Measurements from ENCODE around the gene TMEM43.
A peak's percentile ranks its signal among the peaks of the same experiment; 100 is the strongest.

TMEM43 gene

DNA sequence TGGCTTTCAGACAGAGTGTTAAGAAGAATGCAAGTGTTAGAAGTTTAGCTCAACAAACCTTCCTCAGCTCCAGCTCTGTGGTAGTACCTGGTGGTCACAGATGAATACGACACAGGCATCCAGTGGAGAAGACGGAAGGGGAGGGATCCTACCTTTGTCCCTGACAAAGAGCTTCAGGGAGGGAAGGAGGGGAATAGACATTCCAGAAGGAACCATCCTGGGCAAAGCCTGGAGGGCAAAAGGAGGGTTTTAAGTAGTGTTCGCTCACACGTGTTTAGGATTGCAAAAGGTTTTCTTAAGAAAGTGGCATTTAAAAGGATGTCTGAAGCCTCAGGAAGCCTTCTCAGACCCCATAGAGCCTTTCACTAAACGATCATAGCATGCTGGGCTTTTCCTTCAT is 3.0 kb upstream of the TMEM43 start:
- FAIRE-seq, result no peak
- no peak for DNase-seq (ENCODE audit: low spot score)

DNA sequence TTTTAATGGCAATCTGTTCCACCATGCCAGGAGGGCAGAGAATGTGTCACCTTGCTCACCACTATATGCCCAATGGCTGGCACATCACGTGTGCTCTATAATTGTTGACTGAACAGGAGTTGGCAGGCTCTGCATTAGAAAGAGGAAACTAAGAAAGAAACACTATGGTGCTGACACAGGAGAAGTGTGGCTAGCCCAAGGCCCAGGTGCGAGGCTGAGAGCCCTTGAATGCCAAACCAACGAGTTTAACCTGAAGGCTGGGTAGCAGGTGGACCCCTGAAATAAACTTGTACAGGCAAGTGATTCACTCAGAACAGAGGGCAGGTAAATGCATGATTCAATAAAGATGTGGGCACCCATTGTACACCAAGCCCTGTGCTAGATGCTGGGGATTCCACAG is 2.6 kb upstream of the TMEM43 start:
- no peak for FAIRE-seq
- DNase-seq (ENCODE audit: low spot score), result no peak

DNA sequence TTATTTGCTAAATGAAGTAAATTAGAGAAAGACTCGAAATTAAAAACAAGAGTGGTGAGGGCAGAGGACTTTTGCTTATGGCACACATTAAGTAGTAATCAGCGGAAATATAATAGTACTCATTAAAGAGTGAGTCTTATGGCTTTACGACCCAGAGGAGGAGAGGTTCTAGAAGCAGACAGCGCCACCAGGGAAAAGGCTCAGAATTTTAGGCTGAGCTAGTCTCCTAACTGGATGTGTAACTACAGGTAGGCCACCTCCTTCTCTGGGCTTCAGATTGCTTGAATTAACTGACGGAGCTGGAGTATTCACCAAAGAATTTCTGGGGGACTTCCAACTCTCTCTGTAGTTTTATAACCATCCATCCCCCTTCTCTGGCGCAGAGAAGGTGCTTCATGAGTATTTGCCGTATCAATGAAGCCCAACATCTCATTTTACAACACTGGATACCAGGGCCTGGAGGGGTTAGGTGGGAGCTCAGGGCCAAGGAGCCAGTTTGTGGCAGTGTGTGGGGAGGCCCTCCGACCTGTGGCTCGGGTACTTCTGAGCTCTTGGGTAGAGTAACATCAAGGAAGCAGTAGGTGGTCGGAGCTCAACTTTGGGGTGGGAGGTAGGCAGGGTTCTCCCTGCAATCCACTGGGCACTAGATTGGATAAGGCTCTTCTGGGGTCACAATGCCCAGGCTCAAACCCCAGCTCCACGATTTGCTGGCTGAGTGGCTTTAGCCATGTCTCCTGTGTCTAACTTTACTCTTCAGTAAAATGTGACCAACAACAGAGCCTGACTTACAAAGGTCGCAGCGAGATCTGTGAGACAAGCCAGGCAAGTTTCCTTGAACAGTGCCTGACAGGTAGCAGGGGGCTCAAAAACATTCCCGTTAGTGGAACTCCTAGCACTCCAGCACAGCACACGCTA is 1.3 kb upstream of the TMEM43 start:
- FAIRE-seq, result no peak
- no peak for DNase-seq (ENCODE audit: low spot score)

DNA sequence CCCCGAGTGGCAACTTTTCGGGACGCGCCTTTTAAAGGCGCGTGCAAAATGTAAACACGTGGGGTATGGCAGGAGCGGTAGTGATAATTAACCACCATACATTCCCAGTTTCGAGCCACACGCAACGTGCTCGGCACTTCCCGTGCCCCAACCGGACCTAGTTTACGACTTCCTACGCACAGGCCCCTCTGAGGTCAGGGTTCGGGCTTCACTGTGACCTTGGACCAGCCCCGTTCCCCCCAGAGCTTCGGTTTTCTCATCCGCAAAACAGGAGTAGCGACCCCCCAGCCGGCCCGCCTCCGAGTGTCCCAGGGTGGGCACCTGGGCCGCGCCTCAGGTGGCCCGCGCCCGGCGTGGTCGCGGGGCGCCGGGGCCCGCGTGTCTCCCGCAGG is 633 bp upstream of the TMEM43 start:
- DNase-seq (ENCODE audit: low spot score) (peak; percentile 72), FAIRE-seq (no peak)

DNA sequence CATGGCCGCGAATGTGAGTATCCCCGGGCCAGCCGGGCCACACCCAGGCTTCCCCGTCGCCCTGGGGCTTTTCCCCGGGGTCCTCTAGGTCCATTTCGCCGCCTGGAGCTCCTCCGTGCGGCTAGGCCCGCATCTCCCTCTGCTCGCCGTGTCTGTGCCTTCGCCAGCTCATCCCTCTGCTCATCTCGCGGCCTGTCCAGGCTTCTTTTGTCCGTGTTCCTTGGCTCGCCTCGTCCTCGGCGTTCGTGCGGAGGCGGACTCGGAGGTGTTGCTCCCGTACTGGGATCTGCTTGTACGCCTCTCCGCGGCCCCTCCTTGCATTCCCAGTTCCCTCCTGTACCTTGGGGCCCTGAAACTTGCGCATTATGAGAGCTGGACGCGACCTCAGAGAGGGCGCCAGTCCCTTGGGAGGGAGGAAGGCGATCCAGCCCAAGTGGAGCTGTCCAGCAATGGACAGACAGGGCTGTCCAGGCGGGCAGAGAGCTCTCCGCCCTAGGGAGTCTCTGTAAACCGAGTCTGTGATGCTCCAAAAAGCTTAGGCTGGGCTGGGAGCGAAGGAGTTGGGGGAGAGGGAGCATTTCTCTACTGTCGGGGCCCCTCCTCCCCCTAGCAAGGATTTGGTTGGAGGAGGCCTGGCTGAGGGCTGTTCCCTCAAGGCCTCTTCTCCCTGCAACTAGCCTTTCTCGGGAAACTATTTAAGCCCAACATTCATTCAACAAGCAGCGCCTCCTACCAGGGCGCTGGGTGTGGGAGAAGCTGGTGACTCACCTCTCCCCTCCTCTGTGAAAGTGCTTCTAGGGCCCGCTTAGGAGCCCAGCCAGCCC is 553 bp downstream of the TMEM43 start:
- DNase-seq (ENCODE audit: low spot score) (peak; percentile 84), FAIRE-seq (no peak)

DNA sequence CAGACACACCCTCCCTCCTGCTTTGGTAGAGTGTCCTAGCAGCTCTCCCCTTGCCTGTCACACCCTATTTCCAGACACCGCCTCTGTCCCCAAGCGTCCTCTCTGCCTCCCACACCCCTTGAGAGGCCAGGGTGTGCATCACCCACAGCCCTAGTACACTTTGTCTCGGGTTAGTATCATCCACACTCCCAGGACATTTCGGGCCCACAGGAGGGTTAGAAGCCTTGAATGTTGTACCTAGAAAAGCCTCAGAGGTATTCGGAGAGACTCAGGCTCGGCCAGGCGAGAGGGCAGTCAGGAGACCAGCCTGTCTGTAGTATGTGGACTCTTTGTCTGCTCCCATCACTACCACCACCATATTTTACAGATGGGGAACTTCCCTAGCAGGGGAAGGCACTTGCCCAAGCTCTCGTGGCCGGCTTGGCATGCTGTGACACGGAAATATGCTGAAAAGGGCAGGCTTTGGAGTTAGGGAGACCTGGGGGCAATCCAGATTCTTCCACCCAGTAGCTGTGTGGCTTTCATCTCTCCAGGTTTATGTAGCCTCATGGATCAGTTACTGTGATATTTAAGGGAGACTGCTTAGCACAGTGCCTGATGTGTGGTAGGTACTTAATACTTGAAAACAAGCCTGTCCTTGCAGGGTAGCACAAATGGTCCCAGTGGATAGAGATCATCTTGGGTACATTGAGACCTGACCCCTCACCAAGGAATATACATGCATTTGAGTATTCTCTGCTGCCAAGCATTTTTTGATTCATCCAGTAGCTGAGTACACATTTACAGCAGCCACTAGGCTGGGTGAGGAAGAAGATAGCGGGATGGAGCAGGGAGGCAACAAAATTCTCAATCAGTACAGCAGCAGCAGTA is 1.4 kb downstream of the TMEM43 start:
- no peak for DNase-seq (ENCODE audit: low spot score)
- FAIRE-seq, result no peak

DNA sequence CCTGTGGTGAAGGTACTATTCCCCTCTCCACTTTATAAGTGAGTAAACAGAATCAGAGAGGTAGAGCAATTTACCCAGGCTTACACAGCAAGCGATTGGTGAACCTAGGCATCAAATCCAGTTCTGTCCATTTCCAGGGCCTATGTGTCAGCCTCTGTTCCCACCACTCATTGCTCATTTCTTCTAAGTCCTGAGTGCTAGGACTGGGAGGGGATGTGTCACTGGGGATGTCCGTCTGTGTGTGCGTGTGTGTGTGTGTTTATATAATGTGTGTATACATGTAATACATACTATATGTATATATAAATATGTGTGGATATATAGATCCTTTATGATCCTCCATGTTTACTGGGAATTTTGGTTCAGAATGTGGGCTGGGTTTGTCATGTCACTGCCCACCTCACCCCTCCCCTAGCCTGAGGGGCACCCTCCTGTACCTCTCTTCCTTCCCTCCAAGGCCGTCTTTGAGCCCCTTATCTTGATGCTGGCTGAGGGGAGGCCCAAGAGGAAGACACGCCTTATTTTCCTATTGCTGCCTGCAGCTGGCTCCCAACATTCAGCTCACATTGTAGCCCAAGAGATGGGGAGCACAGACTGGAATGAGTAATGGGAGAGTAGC is 2.1 kb downstream of the TMEM43 start:
- DNase-seq (ENCODE audit: low spot score), result no peak
- FAIRE-seq, result no peak

DNA sequence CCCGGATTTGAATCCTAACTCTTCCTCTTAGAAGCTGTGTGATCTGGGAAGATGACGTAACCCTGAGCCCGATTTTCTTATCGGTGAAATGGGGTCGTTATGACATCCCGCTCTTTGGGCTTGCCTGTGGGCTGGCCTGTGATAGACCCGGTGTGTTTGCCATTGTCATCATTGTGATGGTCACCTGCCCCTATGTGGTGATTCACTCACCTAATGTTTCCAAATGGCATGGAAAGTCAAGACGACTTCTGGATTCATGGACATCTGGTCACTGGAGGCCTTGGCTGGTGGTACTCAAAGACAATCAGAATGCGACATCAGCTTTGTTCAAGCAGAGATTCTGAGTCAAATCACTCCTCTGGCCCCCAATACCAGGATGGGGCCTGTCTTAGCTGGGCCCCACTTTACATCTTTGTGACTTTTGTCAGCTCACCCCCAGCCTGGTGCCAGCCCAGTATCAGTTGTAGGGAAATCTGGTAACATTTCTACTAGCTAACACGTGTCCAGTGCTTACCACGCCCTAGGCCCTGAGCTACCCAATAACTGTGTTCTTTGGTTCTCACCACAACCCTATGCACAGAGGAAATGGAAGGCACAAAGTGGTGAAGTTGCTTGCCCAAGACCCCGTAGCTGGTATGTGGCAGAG is 2.8 kb downstream of the TMEM43 start:
- DNase-seq (ENCODE audit: low spot score), result no peak
- no peak for FAIRE-seq

DNA sequence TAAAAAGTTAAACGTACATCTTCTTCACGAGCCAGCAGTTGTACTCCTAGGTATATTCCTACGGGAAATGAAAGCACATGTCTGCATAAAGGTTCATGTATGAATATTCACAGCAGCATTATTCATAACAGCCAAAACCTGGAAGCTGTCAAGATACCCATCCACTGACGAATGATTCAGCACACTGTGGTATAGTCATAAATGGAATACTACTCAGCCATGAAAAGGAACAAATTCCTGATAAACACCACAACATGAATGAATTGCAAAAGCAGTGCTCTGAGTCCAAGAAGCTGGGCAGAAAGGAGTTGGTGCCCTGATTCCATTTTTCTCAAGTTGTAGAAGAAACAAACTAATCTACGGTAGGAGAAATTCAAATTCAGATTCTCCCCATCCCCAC is 3.9 kb downstream of the TMEM43 start:
- no peak for FAIRE-seq
- DNase-seq (ENCODE audit: low spot score), result no peak

DNA sequence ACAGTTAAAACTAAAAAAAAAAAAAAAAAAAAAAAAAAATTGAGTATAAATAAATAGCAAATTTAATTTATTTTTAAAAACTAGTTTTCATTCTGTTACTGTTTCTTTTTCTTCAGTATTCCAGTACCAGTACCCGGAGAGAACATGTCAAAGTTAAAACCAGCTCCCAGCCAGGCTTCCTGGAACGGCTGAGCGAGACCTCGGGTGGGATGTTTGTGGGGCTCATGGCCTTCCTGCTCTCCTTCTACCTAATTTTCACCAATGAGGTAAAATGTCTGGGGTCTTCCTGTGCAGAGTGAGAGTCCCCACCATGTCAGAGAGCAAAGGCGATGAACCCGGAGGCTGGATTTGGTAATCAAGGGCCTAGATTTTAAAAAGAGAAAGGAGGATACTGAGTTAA is 4.4 kb downstream of the TMEM43 start:
- no peak for FAIRE-seq
- no peak for DNase-seq (ENCODE audit: low spot score)

DNA sequence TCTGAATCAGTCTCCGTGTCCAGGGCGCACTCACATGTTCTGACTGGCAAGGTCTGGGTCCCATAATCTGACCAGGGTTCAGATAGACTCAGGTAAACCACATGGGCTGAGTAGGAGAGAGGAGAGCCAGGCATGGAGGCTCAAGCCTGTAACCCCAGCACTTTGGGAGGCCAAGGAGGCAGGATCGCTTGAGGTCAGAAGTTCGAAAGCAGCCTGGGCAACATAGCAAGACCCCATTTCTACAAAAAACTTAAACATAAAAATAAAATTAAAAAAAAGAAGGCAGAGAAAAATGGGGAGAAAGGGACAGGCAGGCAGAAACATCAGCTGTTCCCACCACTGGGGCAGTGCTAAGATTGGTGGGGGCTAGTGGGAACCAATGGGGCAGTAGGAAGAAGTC is 5.4 kb downstream of the TMEM43 start:
- no peak for FAIRE-seq
- no peak for DNase-seq (ENCODE audit: low spot score)

DNA sequence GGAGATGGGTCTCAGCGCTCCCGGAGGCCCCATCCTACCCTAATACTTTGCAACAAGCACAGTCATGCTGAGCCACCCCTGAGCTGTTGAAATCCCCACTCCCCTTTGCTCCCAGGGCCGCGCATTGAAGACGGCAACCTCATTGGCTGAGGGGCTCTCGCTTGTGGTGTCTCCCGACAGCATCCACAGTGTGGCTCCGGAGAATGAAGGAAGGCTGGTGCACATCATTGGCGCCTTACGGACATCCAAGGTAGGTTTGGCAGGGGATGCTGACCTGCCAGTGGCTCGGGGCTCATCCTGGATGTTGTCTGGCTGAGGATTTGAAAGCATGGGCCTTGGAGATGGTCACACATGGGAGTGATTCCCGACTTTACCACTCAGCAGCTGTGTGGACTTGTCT is 5.9 kb downstream of the TMEM43 start:
- DNase-seq (ENCODE audit: low spot score), result no peak
- no peak for FAIRE-seq

DNA sequence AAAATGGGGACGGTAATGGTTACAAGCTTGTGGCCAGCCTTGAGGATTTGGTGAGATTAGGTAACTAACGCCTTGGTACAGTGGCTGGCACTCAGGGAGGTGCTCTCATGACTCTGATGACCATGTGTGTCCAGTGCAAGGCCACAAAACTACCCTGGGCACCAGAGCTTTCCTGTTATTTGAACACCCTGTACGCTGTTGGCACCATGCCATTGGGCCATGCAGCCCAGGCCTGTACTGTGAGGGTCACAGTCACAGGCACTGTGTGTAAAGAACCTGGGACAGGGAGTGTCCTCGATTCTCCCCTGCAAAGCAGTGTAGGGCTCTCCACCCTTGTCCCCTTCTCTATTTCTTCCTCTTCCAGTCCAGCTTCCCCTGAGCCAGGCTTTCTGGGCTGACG is 6.3 kb downstream of the TMEM43 start:
- FAIRE-seq (no peak), DNase-seq (ENCODE audit: low spot score) (no peak)

DNA sequence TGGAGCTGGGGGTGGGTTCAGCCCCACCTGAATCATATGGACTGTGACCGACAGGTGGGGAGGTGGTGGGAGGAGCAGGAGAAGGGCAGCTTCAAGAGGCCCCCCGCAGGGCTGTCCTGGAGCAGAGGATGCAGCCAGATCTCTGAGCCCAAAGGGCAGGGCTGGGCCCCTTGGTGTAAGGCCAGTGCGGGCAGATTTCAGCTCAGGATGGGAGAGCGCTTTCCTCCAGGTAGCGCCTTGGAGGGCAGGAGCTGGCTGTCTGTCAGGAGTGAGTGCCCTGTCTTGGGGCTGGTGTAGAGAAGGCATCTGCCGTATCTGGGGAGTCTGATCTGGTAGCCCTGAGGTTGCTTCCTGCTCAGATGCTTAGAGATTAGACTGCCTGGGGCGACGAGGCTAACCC is 7.3 kb downstream of the TMEM43 start:
- FAIRE-seq (no peak), DNase-seq (ENCODE audit: low spot score) (no peak)

DNA sequence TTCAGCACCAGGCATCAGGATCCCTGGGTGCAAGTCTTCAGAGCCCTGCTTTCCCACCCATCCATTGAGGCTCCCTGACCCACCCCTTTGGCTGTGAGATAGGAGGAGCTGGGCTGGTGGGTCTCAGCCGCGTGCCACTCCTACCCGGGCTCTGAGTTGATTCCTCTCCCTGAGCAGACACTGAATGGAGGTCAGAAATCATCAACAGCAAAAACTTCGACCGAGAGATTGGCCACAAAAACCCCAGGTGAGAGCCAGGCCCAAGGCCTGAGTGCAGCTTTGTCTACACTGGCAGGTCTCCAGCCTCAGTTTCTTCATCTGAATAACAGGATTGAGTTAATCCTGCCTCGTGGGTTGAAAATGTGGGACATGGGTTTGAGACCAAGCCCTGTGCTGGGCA is 7.8 kb downstream of the TMEM43 start:
- no peak for DNase-seq (ENCODE audit: low spot score)
- FAIRE-seq, result no peak

DNA sequence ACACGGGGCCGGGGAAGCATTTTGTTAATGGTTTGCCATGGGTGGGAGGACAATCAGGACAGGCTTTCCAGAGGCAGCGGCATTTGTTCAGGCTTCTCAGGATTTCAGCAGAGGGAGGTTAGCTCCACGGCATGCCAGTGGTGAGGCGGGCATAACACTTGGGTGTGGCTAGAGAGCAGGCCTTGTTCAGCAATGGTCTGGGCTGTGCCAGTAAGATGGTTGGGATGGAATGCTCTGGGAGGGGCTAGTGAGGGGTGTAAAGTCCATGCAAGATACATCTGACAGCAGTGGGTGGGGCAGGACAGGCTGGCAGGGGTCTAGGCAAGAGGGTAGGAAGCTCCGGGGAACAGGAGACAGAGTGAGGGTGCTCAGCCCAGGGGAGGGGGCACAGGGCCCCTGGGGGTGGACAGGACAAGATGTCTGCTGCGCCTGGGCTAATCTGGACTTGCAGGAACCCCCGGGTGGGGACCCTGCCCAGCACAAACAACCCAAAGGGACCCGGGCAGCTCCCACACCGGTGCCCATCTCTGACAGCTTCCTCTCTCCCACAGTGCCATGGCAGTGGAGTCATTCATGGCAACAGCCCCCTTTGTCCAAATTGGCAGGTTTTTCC is 8.4 kb downstream of the TMEM43 start:
- DNase-seq (ENCODE audit: low spot score) (no peak), FAIRE-seq (no peak)

DNA sequence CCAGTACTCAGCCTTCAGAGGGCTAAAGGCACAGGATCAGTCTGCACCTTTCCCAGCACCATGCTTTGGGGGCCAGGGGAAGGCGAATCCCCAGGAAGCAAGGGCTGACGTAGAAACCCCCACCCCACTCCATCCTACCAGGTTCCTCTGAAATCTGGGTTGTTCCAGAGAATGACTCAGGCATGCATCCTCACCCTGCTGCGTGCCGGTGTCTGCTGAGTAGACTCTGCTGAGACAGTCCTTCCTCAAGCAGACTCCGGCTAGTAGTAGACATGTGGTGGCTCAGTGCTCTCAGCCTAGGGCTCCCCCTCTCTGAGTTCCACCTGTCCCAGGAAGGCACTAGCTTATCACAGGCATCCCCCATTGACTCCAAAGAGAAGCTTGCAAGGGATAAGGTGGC is 9.0 kb downstream of the TMEM43 start:
- FAIRE-seq, result no peak
- no peak for DNase-seq (ENCODE audit: low spot score)

DNA sequence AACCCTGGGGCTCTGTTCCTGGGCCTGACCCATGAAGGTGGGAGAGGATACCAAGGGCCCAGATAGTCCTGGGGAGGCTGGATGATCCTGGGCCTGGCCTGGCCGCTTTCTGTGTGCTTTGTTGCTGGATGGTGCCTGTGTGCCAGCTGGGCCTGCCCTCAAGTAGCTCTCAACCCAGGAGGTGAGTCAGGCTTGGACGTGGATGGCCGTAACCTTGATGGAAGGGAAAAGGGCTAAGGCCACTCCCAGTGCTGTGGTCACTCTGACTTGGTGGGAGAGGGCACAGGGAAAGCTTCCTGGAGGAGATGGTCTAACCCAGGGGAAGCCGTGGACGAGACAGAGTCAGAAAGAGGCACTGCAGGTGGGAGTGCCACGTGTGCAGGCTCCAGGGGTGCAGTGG is 9.4 kb downstream of the TMEM43 start:
- DNase-seq (ENCODE audit: low spot score) (no peak), FAIRE-seq (no peak)

DNA sequence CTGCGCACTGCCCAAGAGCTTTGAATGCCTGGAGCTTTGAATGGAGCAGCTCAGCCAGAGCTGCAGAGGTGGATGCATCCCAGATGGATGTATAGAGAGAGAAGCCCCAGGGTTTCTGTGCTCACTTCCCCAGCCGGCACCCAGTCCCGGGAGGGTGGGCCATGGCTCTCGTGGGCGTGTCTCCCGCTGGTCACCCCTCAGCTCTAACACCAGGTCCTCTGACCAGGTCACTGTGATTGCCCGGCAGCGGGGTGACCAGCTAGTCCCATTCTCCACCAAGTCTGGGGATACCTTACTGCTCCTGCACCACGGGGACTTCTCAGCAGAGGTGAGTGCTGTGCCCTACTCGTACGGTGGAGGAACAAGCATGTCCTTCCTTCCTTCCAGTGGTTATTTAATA is 10.7 kb downstream of the TMEM43 start:
- no peak for FAIRE-seq

DNA sequence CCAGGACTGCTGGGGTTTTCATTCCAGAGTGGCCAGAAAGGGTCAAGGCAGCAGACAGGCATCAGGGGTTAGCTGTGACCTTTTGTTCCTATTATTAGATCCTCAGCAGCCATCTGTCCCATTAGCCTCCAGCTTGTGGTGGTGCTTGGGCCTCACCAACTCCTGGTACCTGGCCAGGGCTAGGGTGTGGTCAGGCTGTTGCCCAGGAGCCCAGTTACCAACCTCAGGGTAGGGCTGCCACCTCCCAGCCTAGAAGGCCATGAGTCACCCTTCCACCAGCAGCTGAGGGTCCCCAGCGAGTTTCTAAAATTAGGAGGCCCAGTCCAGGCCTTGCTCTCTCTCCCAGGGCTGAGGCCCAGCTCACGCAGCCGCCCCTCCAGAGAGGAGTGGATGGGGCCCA is 12.2 kb downstream of the TMEM43 start:
- DNase-seq (ENCODE audit: low spot score), result no peak
- no peak for FAIRE-seq

More for the DNA sequence above, 10.7 kb downstream of the TMEM43 start:
- no peak for DNase-seq (ENCODE audit: low spot score)
